Activated CD4-positive, CD25-positive, alpha-beta regulatory T cell treated with anti-CD3 and anti-CD28 coated beads, Interleukin-2, amount 50 U/mL, for 16 hours (primary cell): ENCODE results near the gene RNF130.
A peak's percentile ranks its signal among the peaks of the same experiment; 100 is the strongest.

Experiments used
- DNase-seq: peaks from one replicate; pipeline ENCODE4 v3.0.0-alpha.2; 2020; ENCODE audit warnings: low read depth, low spot score

RNF130 gene

GRCh38 chr5:179918742-179919486 lies 152.6 kb downstream of the RNF130 start:
- no peak for DNase-seq

GRCh38 chr5:179916523-179916922 lies 155.0 kb downstream of the RNF130 start:
- DNase-seq, result no peak

GRCh38 chr5:179915406-179915935 lies 156.1 kb downstream of the RNF130 start:
- no peak for DNase-seq

GRCh38 chr5:179914032-179914755 lies 157.4 kb downstream of the RNF130 start:
- no peak for DNase-seq

- DNase-seq, result no peak
Measured at GRCh38 chr5:179913461-179913860, 158.1 kb downstream of the RNF130 start.

GRCh38 chr5:179912951-179913350 lies 158.6 kb downstream of the RNF130 start:
- DNase-seq, result no peak

- no peak for DNase-seq
Measured at GRCh38 chr5:179912386-179912785, 159.2 kb downstream of the RNF130 start.

- no peak for DNase-seq
Measured at GRCh38 chr5:179909224-179909623, 162.3 kb downstream of the RNF130 start.

GRCh38 chr5:179908528-179908927 lies 163.0 kb downstream of the RNF130 start:
- no peak for DNase-seq

- DNase-seq, result peak; percentile 47
Measured at GRCh38 chr5:179907556-179908324, 163.8 kb downstream of the RNF130 start, which contains the start of gene TBC1D9B. Gene TBC1D9B, minus strand, starts transcription at chr5:179907897. Its CDS starts 76 bp downstream, at chr5:179907821.

- no peak for DNase-seq
Measured at GRCh38 chr5:179906795-179907555, 164.6 kb downstream of the RNF130 start.

- DNase-seq, result no peak
Measured at GRCh38 chr5:179906294-179906794, 165.2 kb downstream of the RNF130 start.

GRCh38 chr5:179905161-179905560 lies 166.4 kb downstream of the RNF130 start:
- no peak for DNase-seq
